SU-DHL-6 (cell line): Measurements from ENCODE around the gene PTTG1IP.

ENCODE experiments used
- CTCF ChIP-seq: fragments of 200-600 bp; sonication (generic); IDR thresholded peaks from one replicate; pipeline ENCODE4 v1.5.1; 2017; ENCODE audit warnings: antibody characterized with exemption, mild to moderate bottlenecking, low read length, moderate library complexity; ENCODE audit not compliant: insufficient read depth, poor library complexity, severe bottlenecking
- EZH2phosphoT487 ChIP-seq: fragments of 200-600 bp; sonication (generic), shearing (Covaris generic); conservative IDR thresholded peaks from 2 replicates; pipeline ENCODE4 v1.6.1; 2018; ENCODE audit warnings: mild to moderate bottlenecking, antibody characterized with exemption, low read length, moderate library complexity, mixed read lengths

GRCh38 chr21:44846224-44846484 lies 27.3 kb downstream of the PTTG1IP start:
- TF ChIP-seq CTCF (no peak), EZH2phosphoT487 (no peak)
